IPS-18c (cell line): ENCODE results near the gene KIF1A.

Experiments used
- H3K4me3 ChIP-seq: 2 replicates; pipeline ENCODE4 v1.7.0; 2013; ENCODE audit warnings: low read depth, mild to moderate bottlenecking, low read length, moderate library complexity; ENCODE audit not compliant: insufficient read depth
- H3K9me3 ChIP-seq: one replicate; pipeline ENCODE4 v1.6.1; 2013; ENCODE audit warnings: mild to moderate bottlenecking, low read length, moderate library complexity; ENCODE audit not compliant: control insufficient read depth, insufficient read depth

Gene KIF1A

DNA sequence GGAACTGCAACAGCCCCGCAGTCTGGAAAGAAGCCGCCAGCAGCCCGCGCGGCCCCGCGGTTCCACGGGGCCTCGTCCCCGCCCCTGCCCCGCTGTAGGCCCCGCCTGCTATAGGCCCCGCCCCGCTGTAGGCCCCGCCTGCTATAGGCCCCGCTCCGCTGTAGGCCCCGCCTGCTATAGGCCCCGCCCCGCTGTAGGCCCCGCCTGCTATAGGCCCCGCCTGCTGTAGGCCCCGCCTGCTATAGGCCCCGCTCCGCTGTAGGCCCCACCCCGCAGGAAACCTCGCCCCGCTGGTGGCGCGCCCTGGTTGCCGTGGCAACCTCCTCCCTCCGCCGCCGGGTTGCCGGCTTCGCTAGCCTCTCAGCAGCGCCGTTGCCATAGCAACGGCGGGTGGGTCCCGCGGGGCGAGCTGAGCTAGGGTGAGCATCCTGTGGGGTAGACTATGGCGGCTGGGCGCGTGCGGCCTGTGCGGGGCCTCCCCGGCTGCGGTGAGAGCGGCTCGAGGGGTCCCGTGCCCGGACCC lies 12.2 kb upstream of the KIF1A start:
- Histone ChIP-seq H3K9me3 (no peaks in the 10 kb centered on the region), H3K4me3 (peak overlapping the region; percentile 58; the same call in 1 of the 2 replicates)

DNA sequence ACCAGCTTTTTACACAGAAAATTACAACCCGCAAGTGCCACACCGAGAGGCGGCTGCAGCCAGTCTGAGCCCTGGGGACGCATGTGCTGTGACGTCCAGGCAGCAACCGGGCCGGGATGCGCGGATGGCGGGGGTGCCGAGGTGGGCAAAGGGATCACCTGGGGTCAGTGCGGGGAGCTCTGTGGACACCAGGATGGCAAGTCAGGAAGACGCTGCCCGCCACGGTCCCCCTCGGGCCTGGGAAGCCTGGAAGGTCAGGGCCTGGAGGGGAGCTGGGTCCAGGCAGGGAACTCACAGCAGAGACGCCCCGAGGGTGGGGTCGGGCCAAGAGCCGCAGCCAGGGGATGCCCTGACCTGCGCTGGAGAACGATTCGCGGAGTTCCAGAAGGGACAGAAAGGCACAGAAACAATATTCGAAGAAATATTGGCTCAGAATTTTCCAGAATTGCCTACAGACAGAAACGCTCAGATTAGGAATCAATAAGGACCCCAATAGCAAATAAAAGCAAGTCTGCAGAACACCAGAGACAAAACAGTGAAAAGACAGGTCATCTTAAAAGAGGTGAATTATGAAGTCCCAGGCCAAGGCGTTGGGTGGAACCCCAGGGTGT lies 11.7 kb upstream of the KIF1A start:
- Histone ChIP-seq H3K9me3 (no peaks in the 10 kb centered on the region), H3K4me3 (peak overlapping the region; percentile 58)

DNA sequence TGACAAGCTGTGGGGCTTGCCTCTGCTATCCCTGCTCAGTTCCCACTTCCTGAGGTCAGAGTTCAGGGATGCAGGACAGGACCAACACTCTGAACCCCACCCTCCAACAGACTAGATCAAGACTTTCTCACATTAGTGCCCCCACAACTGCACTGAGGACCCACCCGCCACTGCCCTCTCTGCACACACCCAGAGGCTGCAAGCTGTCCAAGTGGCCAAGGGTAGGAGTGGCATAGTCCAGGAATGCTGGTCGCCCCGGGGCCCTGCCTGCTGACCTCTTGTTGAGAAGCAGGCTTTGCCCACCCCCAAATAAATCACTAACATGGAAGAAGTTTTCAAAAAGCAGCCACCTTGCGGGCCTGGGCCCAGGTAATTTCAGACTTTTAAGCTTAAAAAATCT lies 5.5 kb upstream of the KIF1A start:
- Histone ChIP-seq H3K9me3 (no peaks in the 10 kb centered on the region), H3K4me3 (no peak overlapping the region)

DNA sequence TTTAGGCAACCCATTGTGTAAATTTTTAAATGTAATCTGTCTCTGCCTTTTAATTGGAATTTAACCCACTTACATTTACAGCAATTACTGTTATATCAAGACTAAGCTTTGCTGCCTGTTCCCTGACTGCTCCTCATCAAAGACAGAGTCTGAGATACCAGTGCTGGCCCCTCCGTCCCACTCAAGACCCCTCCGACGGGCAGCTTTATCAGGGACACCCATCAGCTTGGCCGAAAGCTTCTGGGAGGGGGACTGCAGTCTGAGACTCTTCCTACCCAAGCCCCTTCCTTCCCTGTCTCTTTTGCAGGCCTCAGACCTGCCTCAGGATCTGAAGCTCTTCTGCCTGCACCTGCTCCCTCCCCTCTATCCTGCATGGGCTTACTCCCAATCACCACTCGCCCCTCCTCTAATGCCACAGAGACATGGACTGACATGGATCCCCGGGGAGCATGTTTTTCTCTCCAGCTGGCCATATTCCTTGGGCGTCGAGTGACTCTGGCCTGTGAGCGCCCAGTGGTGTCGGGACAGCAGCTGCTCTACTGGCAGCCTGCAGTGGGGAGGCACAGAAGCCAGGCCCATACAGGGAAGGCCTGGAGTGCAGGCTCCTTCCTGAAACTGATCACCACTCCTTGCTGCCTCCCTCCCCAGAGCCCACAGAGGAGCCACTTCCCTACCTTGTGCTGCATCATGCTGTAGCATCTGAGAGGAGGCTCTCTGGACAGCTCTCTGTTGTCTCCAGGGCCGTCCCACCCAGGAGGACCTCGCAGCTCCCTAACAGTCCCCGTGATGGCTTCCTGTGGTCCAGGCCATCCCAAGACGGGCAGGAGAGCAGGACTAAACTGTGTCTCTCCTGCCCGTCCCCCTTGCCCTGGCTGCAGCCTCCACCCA lies 3.7 kb upstream of the KIF1A start:
- H3K4me3 ChIP-seq: no peak overlapping the region
- H3K9me3 ChIP-seq: no peaks in the 10 kb centered on the region

DNA sequence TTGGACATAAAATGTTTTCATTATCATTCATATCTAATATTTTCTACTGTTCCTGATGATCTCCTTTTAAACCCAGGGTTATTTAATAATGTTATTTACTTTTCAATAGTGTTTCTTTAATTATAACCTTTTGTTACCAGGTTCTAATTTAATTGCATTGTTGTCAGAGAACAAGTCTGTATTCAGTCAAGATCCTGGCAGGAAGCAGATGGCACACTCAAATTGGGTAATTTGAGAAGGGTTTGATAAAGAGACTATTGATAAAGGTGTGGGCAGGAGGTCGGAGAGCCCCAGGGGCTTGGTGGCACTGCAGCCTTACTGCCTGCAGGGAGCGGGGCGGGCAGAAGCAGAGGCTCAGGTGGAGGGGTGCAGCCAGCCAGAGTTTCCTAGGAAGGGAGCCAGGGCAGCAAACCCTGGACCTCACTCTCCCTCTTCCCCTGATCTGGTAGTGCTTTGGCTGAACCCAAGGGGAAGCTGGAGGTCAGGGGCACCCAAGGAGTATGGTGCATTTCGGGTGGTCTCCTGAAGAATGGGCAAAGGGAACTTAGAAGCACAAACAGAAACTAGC lies 2.3 kb upstream of the KIF1A start:
- no peak overlapping the region for H3K4me3 ChIP-seq

DNA sequence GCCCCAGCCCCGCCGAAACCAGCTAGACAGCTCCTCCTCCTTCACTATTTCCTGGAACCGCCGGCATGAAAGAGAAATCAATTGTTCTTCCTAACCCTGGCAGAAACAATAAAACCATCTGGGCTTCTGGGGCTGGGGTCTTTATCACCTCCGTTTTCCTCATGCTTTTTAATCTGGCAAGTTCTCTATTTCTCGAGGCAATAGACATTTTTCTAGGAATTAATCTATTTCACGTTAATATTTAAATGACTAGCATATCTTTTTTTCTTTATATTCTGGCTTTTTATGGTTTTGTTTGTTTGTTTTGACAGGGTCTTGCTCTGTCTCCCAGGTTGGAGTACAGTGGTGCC lies 1.4 kb upstream of the KIF1A start:
- no peaks in the 10 kb centered on the region for H3K9me3 ChIP-seq
- peak overlapping the region; percentile 56; the same call in 1 of the 2 replicates for H3K4me3 ChIP-seq

More for the DNA sequence above, 2.3 kb upstream of the KIF1A start:
- H3K9me3 ChIP-seq: no peaks in the 10 kb centered on the region

DNA sequence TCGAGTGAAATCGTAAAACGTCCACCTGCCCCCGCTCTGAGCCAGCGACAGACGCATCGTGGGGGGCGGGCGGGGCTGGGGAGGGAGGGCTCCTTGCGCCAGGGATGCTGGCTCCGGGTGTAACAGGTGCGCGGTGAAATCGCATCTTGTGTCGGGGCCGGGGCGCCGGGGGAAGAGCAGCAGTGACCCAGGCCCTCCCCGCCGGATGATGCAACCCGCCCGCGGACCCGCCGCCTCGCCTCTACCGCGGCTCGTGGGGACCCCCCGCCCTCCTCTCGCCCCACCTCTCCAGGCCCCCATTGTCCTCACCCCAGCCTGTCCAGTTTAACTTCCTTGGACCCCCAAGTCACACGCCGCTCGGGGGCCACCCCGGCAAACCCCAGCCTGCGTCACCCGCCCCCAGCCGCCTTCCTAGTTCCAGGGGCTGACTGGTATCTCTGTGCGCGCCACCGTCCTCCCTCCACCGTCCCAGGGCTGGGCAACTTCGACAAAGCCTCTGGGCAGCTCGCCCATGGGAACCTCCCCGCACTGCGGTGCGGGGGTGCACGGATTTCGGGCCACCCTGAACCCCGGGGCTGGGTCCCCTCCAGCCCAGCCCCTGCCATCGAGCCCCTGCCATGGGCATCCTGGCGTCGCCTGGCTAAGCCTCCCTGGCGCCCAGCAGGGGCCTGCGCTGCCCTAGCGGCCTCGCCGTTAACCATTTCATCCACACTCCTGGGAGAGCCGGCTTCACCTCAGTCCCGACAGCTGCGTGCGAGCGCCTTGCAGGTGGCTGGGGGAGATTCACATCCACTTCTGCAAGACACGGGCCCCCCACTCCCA lies 799 bp upstream of the KIF1A start:
- no peaks in the 10 kb centered on the region for H3K9me3 ChIP-seq
- peak overlapping the region; percentile 56 for H3K4me3 ChIP-seq

DNA sequence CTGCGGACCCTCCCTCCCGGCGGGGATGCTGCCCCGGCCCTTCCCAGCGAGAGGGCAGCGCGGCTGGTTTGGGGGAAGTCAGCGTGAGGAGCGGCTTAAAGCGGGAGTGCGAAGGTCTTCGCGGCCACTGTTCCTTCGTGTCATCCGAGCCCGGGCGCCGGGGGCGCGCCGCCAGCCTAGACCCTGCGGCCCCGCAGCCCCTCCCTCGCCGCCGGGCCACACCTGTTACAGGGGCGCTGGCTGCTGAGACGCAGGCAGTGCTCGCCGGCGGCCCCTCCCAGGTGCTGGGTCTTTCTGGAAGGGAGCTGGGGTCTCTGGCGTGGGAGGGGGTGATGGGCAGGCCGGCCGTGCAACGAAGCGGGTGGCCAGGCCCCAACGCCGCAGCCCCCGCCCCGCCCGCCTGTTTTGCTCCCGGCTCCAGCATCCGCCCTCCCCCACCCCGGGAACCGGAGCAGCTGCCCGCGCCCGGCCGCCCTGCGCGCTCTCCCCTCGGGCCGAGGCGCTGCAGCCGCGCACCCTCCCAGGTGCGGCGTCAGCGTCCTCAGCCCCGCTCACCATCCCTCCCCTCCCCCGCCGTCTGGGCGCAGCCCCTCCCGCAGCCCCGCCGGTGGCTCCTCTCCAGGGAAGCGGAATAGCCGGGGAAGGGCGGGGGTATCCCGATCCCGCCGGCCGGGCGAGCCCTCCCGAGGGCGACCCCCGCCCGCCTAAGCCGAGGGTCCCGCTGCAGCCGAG lies 727 bp downstream of the KIF1A start:
- peak overlapping the region; percentile 56 for H3K4me3 ChIP-seq

DNA sequence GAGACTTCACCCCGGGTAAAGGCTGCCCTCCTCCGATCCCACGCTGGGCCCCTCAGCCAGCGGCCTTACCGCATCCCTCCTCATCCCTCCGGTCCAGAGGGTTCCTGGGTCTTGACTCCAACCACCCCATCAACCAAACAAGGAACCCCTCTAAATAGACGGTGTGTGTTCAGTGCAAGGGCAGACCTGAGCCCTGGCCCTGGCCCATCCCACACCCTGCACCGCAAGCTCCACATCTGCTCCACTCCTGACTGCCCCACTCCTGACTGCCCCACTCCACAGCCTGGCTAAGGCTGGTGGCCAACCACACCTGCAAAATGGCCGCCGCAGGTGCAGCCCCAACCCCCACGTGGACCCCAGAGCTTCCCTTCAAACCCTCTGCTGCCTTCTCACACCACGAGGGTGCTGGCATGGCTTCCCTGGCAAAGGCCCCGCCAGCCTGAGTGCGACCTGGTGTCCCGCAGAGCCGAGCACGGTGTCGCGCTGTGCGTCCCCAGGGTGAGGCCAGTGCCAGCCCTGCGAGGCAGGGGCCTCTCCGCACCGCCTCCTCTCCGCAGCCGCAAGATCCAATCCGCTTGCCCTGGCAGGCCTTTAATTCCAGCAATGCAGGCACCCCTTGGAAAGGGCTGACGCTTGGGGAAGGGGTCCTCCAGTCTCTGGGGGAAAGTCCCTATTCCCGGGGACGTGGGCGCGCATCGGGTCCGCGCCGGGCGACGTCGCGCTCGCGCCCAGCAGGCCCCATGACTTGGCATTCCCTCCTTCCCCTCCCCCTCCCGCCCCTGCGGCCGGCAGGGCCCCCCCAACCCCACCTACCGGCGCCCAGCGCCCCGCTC lies 1.5 kb downstream of the KIF1A start:
- peak overlapping the region; percentile 56 for H3K4me3 ChIP-seq
- no peaks in the 10 kb centered on the region for H3K9me3 ChIP-seq

More for the DNA sequence above, 727 bp downstream of the KIF1A start:
- no peaks in the 10 kb centered on the region for H3K9me3 ChIP-seq

DNA sequence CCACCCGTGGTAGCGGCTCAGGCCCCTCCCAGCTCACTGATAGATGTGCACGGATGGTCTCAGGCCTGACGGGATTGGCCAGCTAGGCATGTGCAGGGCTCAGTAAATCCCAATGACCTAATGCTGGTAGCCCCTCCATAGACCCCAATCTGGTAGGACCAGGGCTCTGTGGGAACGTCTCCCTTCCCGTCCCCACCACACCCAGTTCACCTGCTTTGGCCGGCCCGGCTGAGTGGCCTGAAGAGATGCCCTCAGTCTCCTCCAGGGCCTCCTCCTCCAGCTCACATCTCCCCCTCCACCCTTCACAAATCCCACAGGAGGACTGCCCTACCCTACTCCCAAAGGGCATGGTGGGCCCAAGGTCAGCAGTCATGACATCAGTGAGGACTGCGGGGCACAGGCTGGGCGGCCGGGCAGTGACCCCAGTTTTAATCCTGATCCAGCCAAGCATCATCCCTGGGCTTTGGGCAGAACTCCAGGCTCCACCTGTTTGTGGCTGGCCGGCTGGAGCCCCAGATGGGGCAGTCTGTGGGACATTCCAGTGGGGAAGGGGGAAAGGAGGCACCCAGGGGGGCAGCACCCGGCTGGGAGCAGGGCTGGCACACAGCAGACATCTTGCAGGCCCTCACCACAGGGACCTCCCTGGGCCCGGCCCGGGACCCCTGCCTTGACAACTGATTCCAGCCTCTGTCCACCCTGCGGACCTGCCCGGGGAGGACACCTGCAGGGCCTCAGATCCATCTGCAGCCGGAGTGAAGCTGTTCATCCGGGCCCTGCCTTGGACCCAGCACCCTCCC lies 2.3 kb downstream of the KIF1A start:
- Histone ChIP-seq H3K4me3 (peak overlapping the region; percentile 56; the same call in 1 of the 2 replicates), H3K9me3 (peaks cover 3% of the 10 kb centered on the region)

DNA sequence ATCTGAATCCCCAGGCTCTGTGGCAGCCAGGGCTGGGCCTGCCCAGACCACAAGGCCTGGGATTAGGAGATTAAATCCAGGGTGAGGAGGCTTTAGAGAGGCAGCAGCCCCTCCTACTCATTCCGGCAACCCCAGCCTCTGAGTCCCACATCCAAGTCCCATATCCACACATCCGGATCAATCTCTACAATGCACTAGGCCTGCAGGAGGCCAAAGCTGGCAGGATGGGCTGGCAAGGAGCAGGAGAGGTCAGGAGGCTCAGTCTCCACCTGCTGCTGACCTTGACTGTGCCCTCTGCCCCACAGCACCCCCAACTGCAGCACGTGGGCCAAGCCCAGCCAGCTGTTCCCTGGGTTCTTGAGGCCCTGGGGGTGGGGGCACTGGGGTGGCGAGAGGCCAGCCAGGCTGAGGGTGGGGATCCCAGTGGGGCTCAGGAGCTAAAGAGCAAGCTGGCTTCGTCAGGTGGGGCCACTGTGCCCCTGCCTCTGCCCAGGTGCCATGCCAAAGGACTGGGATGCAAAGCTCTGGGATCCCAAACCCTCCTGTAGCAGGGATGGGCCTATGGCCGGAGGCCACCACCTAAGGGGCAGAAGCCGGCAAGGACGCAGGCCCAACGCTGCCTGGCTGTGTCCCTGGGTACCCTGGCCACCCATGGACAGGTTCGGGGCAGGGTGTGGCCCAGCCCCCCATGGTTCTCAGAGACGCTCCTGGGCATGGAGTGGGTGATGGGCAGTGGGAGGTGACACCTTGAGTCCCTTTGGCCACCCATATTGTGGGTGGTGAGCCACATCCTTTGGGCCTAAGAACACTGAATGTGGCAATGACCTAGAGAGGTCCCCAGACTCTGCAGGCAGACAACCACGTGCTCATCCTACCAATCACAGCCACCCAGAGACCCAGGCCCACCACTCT lies 3.2 kb downstream of the KIF1A start:
- H3K9me3 ChIP-seq: peaks cover 6% of the 10 kb centered on the region
- no peak overlapping the region for H3K4me3 ChIP-seq

DNA sequence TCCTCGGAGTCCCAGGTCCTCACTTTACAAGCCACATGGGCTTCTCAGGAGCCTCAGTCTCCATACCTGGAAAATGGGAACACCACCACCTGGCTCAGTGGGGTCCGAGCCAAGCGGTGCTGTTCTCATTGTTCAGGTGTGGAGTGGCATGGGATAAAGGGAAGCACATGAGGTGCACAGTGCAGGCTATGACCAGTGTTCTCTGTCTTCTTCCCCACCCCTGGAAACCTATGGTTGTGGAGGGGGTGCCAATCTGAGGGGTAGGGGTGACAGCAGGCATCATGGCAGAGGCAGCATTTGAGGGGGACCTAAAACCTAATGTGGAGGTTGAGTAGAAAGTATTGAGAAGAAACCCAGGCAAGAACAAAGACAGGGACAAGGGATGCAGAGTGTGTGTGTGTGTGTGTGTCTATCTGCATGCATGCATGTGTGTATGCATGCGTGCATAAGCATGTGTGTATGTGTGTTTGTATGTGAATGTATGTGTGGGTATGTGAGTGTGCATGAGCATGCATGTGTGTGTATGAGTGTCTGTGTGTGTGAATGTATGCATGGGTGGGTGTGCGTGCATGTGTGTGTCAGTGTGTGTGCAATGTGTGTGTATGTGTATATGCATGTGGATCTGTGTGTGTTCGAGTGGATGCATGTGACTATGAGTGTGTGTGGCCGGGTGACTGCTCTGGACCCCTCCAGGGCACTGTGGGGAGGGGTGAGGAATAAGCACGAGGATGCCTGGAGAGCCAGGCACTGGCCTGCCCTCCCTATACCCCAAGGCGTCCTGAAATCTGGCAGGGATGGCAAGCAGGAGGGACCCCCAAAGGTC lies 4.0 kb downstream of the KIF1A start:
- peaks cover 6% of the 10 kb centered on the region for H3K9me3 ChIP-seq
- no peak overlapping the region for H3K4me3 ChIP-seq

DNA sequence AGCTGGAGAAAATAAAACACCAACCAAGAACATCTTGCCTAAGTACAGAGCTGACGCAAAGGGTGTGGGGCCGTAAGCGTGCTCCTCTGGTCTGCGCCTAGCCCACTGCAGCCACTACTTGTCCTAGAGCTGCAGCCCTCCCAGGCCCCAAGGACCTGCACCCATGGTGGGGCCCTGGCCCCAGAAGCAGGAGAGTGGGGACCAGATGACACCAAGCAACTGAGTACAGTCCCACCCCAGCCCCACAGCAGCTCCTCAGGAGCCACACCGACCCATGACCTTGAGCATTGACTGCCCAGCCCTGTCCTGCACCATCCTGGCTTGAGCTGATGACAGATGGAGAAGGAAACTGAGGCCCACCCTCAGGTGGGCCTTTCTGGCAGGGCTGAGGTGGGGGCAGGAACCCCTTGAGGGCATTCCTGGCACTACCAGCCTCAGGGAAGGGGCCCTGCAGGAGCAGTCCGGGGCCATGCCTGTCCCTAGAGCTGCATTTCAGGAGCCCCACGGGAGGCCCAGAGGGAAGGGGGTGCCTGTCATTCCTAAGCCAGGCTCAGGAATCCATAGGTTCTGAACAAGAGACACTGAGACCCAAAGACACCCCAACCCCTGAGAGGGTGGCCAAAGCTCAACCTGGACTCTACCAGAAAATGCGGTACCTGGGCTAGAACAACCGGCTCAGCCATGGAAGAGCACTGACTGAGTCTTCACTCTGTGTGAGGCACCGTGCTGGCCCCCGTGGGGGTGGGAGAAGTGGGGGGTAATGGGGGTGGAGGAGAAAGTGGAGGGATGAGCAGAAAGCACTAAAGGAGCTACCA lies 4.9 kb downstream of the KIF1A start:
- peaks cover 6% of the 10 kb centered on the region for H3K9me3 ChIP-seq
- H3K4me3 ChIP-seq: no peak overlapping the region
